Superior temporal gyrus (tissue), 1 donor: ENCODE data around the gene DGKH.
"Not testable (repeated sequence)": the region's sequence is repeated elsewhere in the genome, so short reads cannot be mapped to it uniquely, and the experiment has no call there.

Experiments
- DNase-seq: peaks from one replicate; pipeline ENCODE4 v3.0.0-alpha.2; 2016; ENCODE audit errors: extremely low spot score

Gene DGKH

GRCh38 chr13:42223681-42224080 is 175.2 kb downstream of the DGKH start:
- no peak for DNase-seq

GRCh38 chr13:42225051-42225450 is 176.6 kb downstream of the DGKH start:
- DNase-seq: no peak

GRCh38 chr13:42226759-42227158 is 178.3 kb downstream of the DGKH start:
- not testable (repeated sequence) for DNase-seq

- DNase-seq: no peak
Observed at GRCh38 chr13:42228527-42228926, 180.1 kb downstream of the DGKH start.

GRCh38 chr13:42229287-42229686 is 180.8 kb downstream of the DGKH start:
- no peak for DNase-seq

- no peak for DNase-seq
Observed at GRCh38 chr13:42232671-42233070, 184.2 kb downstream of the DGKH start.

- DNase-seq: no peak
Observed at GRCh38 chr13:42233726-42234125, 185.3 kb downstream of the DGKH start.

- DNase-seq: peak; percentile 35
Observed at GRCh38 chr13:42239161-42239560, 190.7 kb downstream of the DGKH start.

- DNase-seq: no peak
Observed at GRCh38 chr13:42239644-42240043, 191.2 kb downstream of the DGKH start.

GRCh38 chr13:42246541-42246940 is 198.1 kb downstream of the DGKH start:
- no peak for DNase-seq

GRCh38 chr13:42247883-42248282 is 199.4 kb downstream of the DGKH start:
- no peak for DNase-seq

- no peak for DNase-seq
Observed at GRCh38 chr13:42255886-42256285, 207.4 kb downstream of the DGKH start.

- DNase-seq: no peak
Observed at GRCh38 chr13:42258747-42259146, 210.3 kb downstream of the DGKH start.

GRCh38 chr13:42259515-42259914 is 211.1 kb downstream of the DGKH start:
- DNase-seq: no peak

GRCh38 chr13:42260903-42261654 is 212.6 kb downstream of the DGKH start:
- DNase-seq: no peak

- no peak for DNase-seq
Observed at GRCh38 chr13:42266473-42266872, 218.0 kb downstream of the DGKH start.

GRCh38 chr13:42270160-42270856 is 221.9 kb downstream of the DGKH start:
- no peak for DNase-seq

- DNase-seq: no peak
Observed at GRCh38 chr13:42270857-42271215, 222.4 kb downstream of the DGKH start.

- peak; percentile 99 for DNase-seq
Observed at GRCh38 chr13:42271337-42272114, 223.1 kb downstream of the DGKH start.

- peak; percentile 34 for DNase-seq
Observed at GRCh38 chr13:42272115-42272803, 223.8 kb downstream of the DGKH start, which contains the start of gene AKAP11. TSS of gene AKAP11 (plus strand) at chr13:42272152. CDS start at chr13:42286349, 14,197 bp downstream.

- no peak for DNase-seq
Observed at GRCh38 chr13:42272804-42273175, 224.3 kb downstream of the DGKH start.
